OCI-LY7 (cell line): Measurements from ENCODE around the gene NEK11. TPM values are rescaled to one million over a fixed set of nuclear protein-coding genes. Genes with fewer than 3 reads are reported as not detected.

ENCODE experiments used
- BruUV-seq: library from RNA; stranded (reverse); fragments of 400-500 nt; replicated peaks from 2 replicates; lab custom pipeline; 2021; lab: Mats Ljungman, UMichigan
- CTCF ChIA-PET: fragments of 300-600 bp; sonication (Branson Sonifier 250); formaldehyde crosslinking; loops from one replicate; lab custom pipeline; 2022; ENCODE audit warnings: antibody characterized with exemption; ENCODE audit not compliant: unreplicated experiment; lab: Charles Lee
- POLR2A ChIA-PET: fragments of 300-600 bp; sonication (Branson Sonifier 250); formaldehyde crosslinking; loops from one replicate; lab custom pipeline; 2022; ENCODE audit warnings: antibody characterized with exemption; lab: Charles Lee
- DNase-seq: peaks from one replicate; pipeline ENCODE4 v3.0.0-alpha.2; 2015; ENCODE audit warnings: low spot score
- H2AFZ ChIP-seq: fragments of 200-600 bp; sonication (generic), shearing (Covaris generic); 2 replicates; pipeline ENCODE4 v1.6.1; 2014; ENCODE audit warnings: mild to moderate bottlenecking, antibody characterized with exemption, low read length, moderate library complexity
- H3K27ac ChIP-seq: fragments of 200-600 bp; sonication (generic); 2 replicates; pipeline ENCODE4 v1.5.1; 2014; ENCODE audit warnings: mixed run types, low read depth, mild to moderate bottlenecking, moderate library complexity, low read length, inconsistent platforms; ENCODE audit not compliant: poor library complexity, severe bottlenecking
- H3K36me3 ChIP-seq: fragments of 200-600 bp; sonication (generic); 2 replicates; pipeline ENCODE4 v1.6.1; 2014; ENCODE audit warnings: mild to moderate bottlenecking, antibody characterized with exemption, low read length, moderate library complexity, mixed read lengths; ENCODE audit not compliant: insufficient read depth
- H3K4me1 ChIP-seq: fragments of 200-600 bp; sonication (generic); 2 replicates; pipeline ENCODE4 v1.5.1; 2014; ENCODE audit warnings: mild to moderate bottlenecking, low read length; ENCODE audit not compliant: insufficient read depth, poor library complexity, severe bottlenecking
- H3K4me2 ChIP-seq: fragments of 200-600 bp; sonication (generic); 2 replicates; pipeline ENCODE4 v1.6.1; 2014; ENCODE audit warnings: mild to moderate bottlenecking, low read length
- H3K4me3 ChIP-seq: fragments of 200-600 bp; sonication (generic); 2 replicates; pipeline ENCODE4 v1.5.1; 2014; ENCODE audit warnings: mild to moderate bottlenecking, low read depth, low read length; ENCODE audit not compliant: poor library complexity, severe bottlenecking
- H3K79me2 ChIP-seq: fragments of 200-600 bp; sonication (generic); 2 replicates; pipeline ENCODE4 v1.6.1; 2016; ENCODE audit warnings: low read depth, mild to moderate bottlenecking, low read length, moderate library complexity, mixed read lengths; ENCODE audit not compliant: insufficient read depth
- H3K9me2 ChIP-seq: fragments of 200-600 bp; sonication (generic); 2 replicates; pipeline ENCODE4 v1.6.1; 2016; ENCODE audit warnings: mild to moderate bottlenecking, low read length, mixed read lengths; ENCODE audit not compliant: insufficient read depth
- H3K9me3 ChIP-seq: fragments of 200-600 bp; sonication (generic); 2 replicates; pipeline ENCODE4 v1.6.1; 2014; ENCODE audit warnings: mild to moderate bottlenecking, mixed run types, low read length, mixed read lengths
- H4K20me1 ChIP-seq: fragments of 200-600 bp; sonication (generic); 2 replicates; pipeline ENCODE4 v1.6.1; 2014; ENCODE audit warnings: mild to moderate bottlenecking, antibody characterized with exemption, low read length, moderate library complexity, mixed read lengths; ENCODE audit not compliant: insufficient read depth
- EZH2phosphoT487 ChIP-seq: fragments of 200-600 bp; sonication (generic); IDR thresholded peaks from 2 replicates; pipeline ENCODE4 v1.6.1; 2018; ENCODE audit warnings: low read depth, borderline replicate concordance, mild to moderate bottlenecking, mixed run types, antibody characterized with exemption, low read length, moderate library complexity, mixed read lengths
- intact Hi-C: fragments of 100-400 bp; cut with micrococcal nuclease; formaldehyde crosslinking; loops from one replicate; pipeline ENCODE4 v1.10.0; 2022; ENCODE audit not compliant: unreplicated experiment
- total RNA-seq, 2 experiments: library from RNA; depleted of rRNA in 1 of 2; stranded (reverse); fragments of >200 nt in 1 of 2; shearing (Covaris generic) in 1 of 2; gene quantifications; 2 replicates each; pipeline ENCODE4 v1.2.3, GENCODE V29; 2014 to 2022
- TF ChIP-seq, protein P1 (sequence below): fragments of 200-600 bp; sonication (generic); conservative IDR thresholded peaks from 2 replicates; pipeline ENCODE4 v1.5.1; 2014; ENCODE audit warnings: mild to moderate bottlenecking, antibody characterized with exemption, low read length, moderate library complexity, mixed read lengths

NEK11 gene
- total RNA-seq, 2 experiments from 2014 or later, result 0.47 to 1.5 TPM

DNA sequence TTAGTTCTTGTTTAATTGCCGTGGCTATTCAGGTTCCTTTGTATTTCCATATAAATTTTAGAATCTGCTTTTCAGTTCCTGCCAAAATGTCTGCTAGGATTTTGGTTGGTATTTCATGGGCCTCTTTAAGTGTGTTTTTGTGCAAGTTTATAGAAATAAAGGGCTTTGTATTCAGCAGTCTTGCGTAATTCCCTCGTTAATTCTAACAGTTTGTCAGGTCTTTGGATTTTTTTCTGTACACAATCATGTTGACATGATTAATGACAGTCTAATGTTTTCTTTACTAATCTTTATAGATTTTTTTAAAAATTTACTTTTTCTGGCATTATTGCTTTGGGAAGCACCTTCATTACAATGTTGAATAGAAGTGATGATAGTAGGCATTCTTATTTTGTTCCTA, 120.9 kb downstream of the NEK11 start:
- no TSS peak for BruUV-seq
- H3K27ac ChIP-seq, result no peak overlapping the region
- H4K20me1 ChIP-seq, result no peaks in the 10 kb centered on the region
- CTCF ChIA-PET, result no interaction called here
- intact Hi-C loops, result no loop called here
- H3K4me2 ChIP-seq, result no peak overlapping the region
- H3K79me2 ChIP-seq, result no peaks in the 10 kb centered on the region
- POLR2A ChIA-PET, result no interaction called here
- TF ChIP-seq EZH2phosphoT487, result no peak
- TF ChIP-seq, protein P1, sequence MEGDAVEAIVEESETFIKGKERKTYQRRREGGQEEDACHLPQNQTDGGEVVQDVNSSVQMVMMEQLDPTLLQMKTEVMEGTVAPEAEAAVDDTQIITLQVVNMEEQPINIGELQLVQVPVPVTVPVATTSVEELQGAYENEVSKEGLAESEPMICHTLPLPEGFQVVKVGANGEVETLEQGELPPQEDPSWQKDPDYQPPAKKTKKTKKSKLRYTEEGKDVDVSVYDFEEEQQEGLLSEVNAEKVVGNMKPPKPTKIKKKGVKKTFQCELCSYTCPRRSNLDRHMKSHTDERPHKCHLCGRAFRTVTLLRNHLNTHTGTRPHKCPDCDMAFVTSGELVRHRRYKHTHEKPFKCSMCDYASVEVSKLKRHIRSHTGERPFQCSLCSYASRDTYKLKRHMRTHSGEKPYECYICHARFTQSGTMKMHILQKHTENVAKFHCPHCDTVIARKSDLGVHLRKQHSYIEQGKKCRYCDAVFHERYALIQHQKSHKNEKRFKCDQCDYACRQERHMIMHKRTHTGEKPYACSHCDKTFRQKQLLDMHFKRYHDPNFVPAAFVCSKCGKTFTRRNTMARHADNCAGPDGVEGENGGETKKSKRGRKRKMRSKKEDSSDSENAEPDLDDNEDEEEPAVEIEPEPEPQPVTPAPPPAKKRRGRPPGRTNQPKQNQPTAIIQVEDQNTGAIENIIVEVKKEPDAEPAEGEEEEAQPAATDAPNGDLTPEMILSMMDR, result no peak
- no peaks in the 10 kb centered on the region for H3K4me1 ChIP-seq
- H3K4me3 ChIP-seq, result no peak overlapping the region
- H3K9me2 ChIP-seq, result no peaks in the 10 kb centered on the region
- no peaks in the 10 kb centered on the region for H3K9me3 ChIP-seq
- no peaks in the 10 kb centered on the region for H3K36me3 ChIP-seq
- no peak overlapping the region for H2AFZ ChIP-seq
- DNase-seq, result no peak

DNA sequence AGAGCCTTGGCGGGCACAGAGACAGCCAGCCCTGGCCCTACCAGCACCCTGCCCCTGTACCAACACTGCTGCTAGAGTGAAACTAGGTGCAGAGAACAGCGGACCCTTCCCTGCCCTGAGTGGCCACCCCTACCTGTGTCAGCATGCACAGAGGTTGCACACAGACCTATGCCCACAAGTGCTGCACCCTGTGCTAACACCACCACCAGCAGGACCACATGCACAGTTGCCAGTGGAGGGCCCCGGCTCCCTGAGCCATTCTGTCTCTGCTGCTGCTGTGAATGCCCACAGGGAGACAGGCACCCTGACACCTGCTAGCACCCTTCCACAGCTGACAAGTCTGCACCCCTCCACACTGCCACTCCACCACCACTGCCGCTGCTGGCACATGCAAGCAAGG, 131.8 kb downstream of the NEK11 start:
- no peak for TF ChIP-seq EZH2phosphoT487
- TF ChIP-seq, protein P1, result no peak
- intact Hi-C loops, result no loop called here

DNA sequence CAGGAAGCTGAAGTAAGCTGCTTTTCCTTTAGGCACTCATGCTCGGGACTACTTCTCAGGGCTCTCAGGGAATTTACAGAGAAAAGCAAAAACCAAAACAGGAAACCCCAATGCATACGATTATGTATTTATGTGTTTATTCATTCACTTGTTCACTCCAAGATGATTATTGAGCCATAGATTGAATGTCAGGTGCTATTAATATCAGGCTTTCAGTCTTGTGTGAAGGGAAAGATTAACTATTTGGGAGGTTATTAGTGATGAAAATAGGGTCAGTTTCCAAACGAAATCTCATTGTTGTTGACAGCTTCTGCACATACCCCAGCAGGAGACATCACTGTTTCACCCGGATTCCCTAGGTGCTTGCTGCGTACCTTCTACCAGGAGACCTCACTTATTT, 135.8 kb downstream of the NEK11 start:
- no TSS peak for BruUV-seq

More for the DNA sequence above, 131.8 kb downstream of the NEK11 start:
- no peaks in the 10 kb centered on the region for H3K9me2 ChIP-seq
- H3K4me3 ChIP-seq, result no peak overlapping the region
- no peak overlapping the region for H3K4me2 ChIP-seq
- BruUV-seq, result no TSS peak
- no peaks in the 10 kb centered on the region for H3K79me2 ChIP-seq
- no peaks in the 10 kb centered on the region for H3K4me1 ChIP-seq
- H3K36me3 ChIP-seq, result no peaks in the 10 kb centered on the region
- H2AFZ ChIP-seq, result no peak overlapping the region
- ChIA-PET POLR2A (no interaction called here), CTCF (no interaction called here)
- no peak overlapping the region for H3K27ac ChIP-seq
- H3K9me3 ChIP-seq, result no peaks in the 10 kb centered on the region
- H4K20me1 ChIP-seq, result no peaks in the 10 kb centered on the region
- no peak for DNase-seq

More for the DNA sequence above, 135.8 kb downstream of the NEK11 start:
- DNase-seq, result no peak
- Histone ChIP-seq H3K36me3 (no peaks in the 10 kb centered on the region), H3K9me3 (no peaks in the 10 kb centered on the region), H3K4me1 (no peaks in the 10 kb centered on the region), H3K27ac (no peak overlapping the region), H3K4me3 (no peak overlapping the region), H2AFZ (no peak overlapping the region), H3K4me2 (no peak overlapping the region), H3K9me2 (no peaks in the 10 kb centered on the region), H3K79me2 (no peaks in the 10 kb centered on the region), H4K20me1 (no peaks in the 10 kb centered on the region)
- CTCF ChIA-PET, result no interaction called here
- TF ChIP-seq, protein P1, result no peak
- TF ChIP-seq EZH2phosphoT487, result no peak
- intact Hi-C loops, result no loop called here
- POLR2A ChIA-PET, result interaction anchor here (0.6 to 1.7 kb wide), 3 partner anchors 9 to 188 kb away, joined by 3 to 5 read pairs (median 5); no protein-coding TSS in a partner anchor
